Middle frontal gyrus (tissue), 1 donor: ENCODE measurements around the gene CASP5.
"Not testable (repeated sequence)": the region's sequence is repeated elsewhere in the genome, so short reads cannot be mapped to it uniquely, and the experiment has no call there.

Source experiments
- DNase-seq: peaks from one replicate; pipeline ENCODE4 v3.0.0-alpha.2; 2015; ENCODE audit warnings: low spot score; ENCODE audit errors: extremely low spot score

The CASP5 gene

GRCh38 chr11:105023003-105023402 lies at the start of gene CASP5:
Gene CASP5, minus strand, starts transcription at chr11:105023168. Its CDS starts 32 bp downstream, at chr11:105023136.
- DNase-seq = no peak

GRCh38 chr11:105072080-105072479 lies 49.1 kb upstream of the CASP5 start:
- DNase-seq = not testable (repeated sequence)

- no peak for DNase-seq
Measured at GRCh38 chr11:105071089-105071732, 48.2 kb upstream of the CASP5 start.

GRCh38 chr11:105070306-105070705 lies 47.3 kb upstream of the CASP5 start:
- no peak for DNase-seq

- not testable (repeated sequence) for DNase-seq
Measured at GRCh38 chr11:105069749-105070148, 46.8 kb upstream of the CASP5 start.

- DNase-seq = not testable (repeated sequence)
Measured at GRCh38 chr11:105063245-105063941, 40.4 kb upstream of the CASP5 start.

- no peak for DNase-seq
Measured at GRCh38 chr11:105057432-105057831, 34.5 kb upstream of the CASP5 start.

DNA sequence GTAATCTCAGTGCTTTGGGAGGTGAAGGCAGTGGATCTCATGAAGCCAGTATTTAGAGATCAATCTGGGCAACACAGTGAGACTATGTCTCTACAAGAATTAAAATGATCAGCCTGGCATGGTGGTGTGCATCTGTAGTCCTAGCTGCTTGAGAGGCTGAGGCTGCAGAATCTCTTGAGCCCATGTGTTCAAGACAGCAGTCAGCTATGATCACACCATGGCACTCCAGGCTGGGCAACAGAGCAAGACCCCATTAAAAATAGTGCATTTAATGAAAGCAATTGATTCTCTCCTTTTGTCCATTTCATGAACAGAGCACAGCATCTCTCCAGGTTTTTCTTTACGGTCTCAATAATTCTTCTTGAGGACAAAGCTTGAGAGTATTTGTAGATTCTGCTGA lies 33.5 kb upstream of the CASP5 start:
- DNase-seq = no peak

GRCh38 chr11:105054723-105055493 lies 31.9 kb upstream of the CASP5 start:
- DNase-seq = no peak

GRCh38 chr11:105052487-105052886 lies 29.5 kb upstream of the CASP5 start:
- DNase-seq = no peak

DNA sequence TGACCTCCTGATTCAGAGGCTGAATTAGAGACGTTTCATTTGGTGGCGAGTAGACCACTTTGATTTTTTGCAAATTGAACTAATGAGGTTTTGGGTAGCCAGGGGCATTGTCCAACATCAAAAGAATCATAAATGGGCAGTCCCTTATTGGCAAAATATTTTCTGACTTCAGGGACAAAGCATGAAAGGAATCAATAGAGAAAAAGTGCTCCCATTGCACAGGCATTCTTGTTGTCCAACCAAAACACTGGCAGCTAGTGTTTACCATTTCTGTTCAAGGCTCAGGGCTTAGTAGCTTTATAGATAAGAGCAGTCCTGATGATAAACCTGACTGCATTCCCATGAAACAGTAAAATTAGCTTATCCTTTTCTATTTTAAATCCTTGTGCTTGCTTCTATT lies 28.6 kb upstream of the CASP5 start:
- DNase-seq = no peak

DNA sequence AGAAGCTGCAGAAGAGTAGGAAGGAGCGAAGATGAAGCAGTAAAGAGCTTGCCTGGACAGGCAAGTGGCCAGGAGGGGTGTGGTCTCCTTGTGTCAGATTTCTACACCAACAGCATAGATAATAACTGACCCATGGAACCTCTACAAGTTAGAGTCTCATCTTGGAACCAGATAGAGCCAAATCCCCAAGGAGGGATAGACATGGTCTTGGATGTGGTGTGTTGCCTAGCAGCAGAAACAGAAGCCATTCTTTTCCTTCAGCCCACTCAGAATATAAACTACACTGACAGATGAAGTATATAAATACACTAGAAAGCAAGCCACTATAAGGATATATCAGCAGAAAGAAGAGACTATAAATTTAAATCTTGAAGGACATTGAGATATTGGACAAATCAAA lies 26.5 kb upstream of the CASP5 start:
- DNase-seq = no peak

DNA sequence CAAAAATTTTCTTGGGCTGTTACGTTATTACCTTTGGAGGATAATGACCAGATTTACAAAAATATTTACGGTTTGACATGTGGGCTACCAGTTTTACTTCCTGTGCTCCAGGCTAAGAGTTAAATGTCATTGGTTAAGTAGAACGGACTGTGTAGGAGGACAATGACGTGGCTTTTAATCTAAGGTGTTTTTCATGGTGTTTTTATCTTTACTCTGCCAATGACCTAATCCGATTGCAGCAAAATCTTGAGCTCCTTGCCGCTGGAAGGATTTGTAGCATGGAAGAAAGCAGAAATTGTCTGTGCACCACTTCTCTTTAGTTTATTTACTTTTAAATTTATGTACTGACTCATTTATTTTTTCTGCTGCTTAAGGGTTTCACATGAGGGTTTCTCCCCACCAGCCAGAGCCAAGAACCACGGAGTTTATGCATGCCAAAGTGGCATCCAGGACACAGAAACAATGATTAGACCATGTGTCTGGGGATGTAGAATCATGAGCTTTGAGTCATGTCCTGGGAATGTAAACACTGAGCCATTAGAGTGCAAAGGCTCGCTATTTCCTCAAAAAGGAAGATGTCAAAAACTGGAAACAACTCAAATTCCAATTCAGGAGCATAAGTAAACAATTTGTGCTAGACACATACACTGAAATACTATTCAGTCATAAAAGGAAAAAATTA lies 24.1 kb upstream of the CASP5 start:
- no peak for DNase-seq

GRCh38 chr11:105045676-105046296 lies 22.8 kb upstream of the CASP5 start:
- DNase-seq = no peak

DNA sequence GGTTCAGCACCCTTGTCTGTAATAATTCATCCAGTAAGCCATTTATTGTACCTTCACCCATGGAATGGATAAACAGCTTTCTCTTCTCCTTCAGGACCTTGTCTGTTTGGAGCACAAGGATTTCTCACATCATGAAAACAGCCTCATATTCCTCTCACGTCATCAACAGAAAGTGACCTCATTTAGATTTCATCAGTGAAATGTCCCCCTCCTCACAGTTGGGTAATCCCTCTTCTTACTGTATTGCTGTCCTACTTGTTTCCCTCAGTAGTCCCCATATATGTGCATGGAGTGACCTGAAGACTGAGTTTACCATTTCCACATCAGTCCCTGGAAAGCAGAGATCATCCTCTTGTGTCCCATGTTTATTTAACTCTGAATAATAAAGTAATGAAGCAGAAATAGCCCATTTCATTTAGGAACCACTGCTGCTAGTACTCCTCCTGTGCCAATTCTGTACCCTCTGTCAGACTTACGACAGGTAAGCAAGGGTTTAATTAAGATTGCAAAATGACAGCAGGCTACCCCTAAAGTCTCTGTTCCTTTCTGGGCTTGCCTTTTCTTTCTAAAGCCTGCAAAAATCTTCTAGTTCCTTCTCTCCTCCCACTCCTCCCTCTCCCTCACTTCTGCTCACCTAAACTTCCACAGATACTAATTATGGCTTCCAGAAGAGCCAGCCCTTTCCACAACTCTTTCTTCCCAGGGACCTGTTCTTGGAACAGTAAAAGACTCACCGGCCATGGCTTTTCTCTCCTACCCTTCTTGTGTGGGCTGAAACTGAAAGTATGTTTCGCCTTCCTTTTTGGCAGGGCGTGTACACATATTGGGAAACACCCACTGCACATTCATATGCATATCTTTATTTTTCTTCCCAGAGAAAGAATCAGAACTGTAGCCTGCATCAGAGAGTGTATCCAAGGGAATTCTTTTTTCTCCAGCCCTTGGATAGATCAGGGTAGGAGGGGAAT lies 21.9 kb upstream of the CASP5 start, which contains the start of gene CARD16:
CARD16 (minus strand) TSS at position 779 of the 968 bp plus-strand sequence; CDS start at position 741, 38 bp downstream.
- not testable (repeated sequence) for DNase-seq

DNA sequence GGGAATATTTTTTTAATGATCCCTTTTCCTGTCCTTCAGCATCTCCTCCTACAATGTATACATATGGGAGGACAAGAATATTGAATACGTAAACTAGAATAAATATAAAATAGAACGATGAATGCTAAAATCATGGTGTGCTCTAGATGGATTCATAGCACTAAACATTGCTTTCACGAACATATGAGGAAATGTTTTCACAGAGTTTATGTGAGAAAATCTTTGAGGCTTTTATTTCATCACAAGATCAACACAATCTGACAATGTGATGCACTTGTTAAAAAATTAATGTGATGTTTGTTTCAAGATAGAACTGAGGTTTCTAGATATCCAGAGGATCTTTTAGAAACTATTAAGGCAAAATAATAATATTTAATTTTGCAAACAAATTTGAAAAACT lies 19.2 kb upstream of the CASP5 start:
- DNase-seq = no peak

DNA sequence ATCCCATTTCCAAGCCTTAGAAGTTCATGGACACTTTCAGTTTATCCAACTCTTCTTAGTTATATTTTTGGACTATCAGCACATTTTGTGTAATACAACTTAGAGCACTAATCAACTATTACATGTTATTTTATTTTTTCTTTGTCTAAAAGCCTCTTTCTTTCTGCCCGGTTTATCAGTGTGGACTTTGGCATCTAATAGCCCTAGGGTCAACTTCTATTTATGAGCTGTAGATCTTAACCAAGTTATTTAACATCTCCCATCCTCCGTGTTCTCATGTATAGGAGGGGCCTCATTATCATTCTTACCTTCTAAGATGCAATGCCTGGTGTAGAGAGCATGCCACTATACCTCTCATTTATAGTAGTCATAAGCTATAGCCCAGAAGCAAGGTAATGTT lies 17.7 kb upstream of the CASP5 start:
- no peak for DNase-seq

- no peak for DNase-seq
Measured at GRCh38 chr11:105034813-105035620, 12.0 kb upstream of the CASP5 start, which contains the start of gene CASP1. Gene CASP1, minus strand, starts transcription at chr11:105035144. Its CDS starts 31 bp downstream, at chr11:105035113.

DNA sequence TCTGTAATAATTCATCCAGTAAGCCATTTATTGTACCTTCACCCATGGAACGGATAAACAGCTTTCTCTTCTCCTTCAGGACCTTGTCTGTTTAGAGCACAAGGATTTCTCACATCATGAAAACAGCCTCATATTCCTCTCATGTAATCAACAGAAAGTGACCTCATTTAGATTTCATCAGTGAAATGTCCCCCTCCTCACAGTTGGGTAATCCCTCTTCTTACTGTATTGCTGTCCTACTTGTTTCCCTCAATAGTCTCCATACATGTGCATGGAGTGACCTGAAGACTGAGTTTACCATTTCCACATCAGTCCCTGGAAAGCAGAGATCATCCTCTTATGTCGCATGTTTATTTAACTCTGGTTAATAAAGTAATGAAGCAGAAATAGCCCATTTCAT lies 11.4 kb upstream of the CASP5 start:
- DNase-seq = not testable (repeated sequence)
